Gastrocnemius medialis (tissue), 4 donors: Measurements from ENCODE around the gene MARCHF4. TPM values are rescaled to one million over a fixed set of nuclear protein-coding genes. Genes with fewer than 3 reads are reported as not detected.

Experiments used
- ATAC-seq, 2 donors: fragments of 150-250 bp; one replicate each; pipeline ENCODE4 v1.9.1; 2016
- DNase-seq, 2 donors: peaks; one replicate each; pipeline ENCODE4 v3.0.0-alpha.2; 2019
- H3K27ac ChIP-seq, 4 donors: fragments of 200-600 bp; sonication (generic); 1 replicate in 1 of 4; 2 replicates in 3 of 4; pipeline ENCODE4 v1.5.1; 2016 to 2018; ENCODE audit warnings: mild to moderate bottlenecking in 2 of 4, moderate library complexity in 1 of 4
- H3K27me3 ChIP-seq, 3 donors: fragments of 200-600 bp; sonication (generic) in 2 of 3; 1 replicate in 1 of 3; 2 replicates in 2 of 3; pipeline versions ENCODE4 v1.5.1 to v1.6.0; 2016 to 2019; ENCODE audit warnings: mild to moderate bottlenecking in 1 of 3, moderate library complexity in 1 of 3
- H3K36me3 ChIP-seq, 2 donors: fragments of 200-600 bp; sonication (generic) in 1 of 2; one replicate each; pipeline ENCODE4 v1.5.1; 2017 to 2018
- H3K4me1 ChIP-seq, 2 donors: fragments of 200-600 bp; sonication (generic) in 1 of 2; one replicate each; pipeline ENCODE4 v1.5.1; 2016 to 2017; ENCODE audit warnings: mild to moderate bottlenecking in 2 of 2
- H3K4me3 ChIP-seq, 4 donors: fragments of 200-600 bp; sonication (generic) in 3 of 4; 1 replicate in 1 of 4; 2 replicates in 3 of 4; pipeline ENCODE4 v1.5.1; 2016 to 2019; ENCODE audit warnings: mild to moderate bottlenecking in 2 of 4
- H3K9me3 ChIP-seq, 3 donors: fragments of 200-600 bp; sonication (generic) in 2 of 3; 1 replicate in 1 of 3; 2 replicates in 2 of 3; pipeline ENCODE4 v1.5.1; 2016 to 2019
- POLR2A ChIP-seq, 2 donors: fragments of 450-650 bp; IDR thresholded peaks; one replicate each; pipeline ENCODE4 v1.6.1; 2017; ENCODE audit warnings: antibody characterized with exemption in 2 of 2, mild to moderate bottlenecking in 2 of 2, moderate library complexity in 2 of 2
- in situ Hi-C, 4 donors: fragments of 200-750 bp; cut with MboI; loops; one replicate each; pipeline versions ENCODE4 v1.15.0 to v1.8.0; 2017; ENCODE audit warnings: low sequenced_read_pairs in 4 of 4
- intact Hi-C: fragments of 100-400 bp; cut with DNase I; formaldehyde crosslinking; loops from one replicate; pipeline ENCODE4 v1.15.1; 2023; ENCODE audit warnings: low total_unique reads
- total RNA-seq, 4 donors: library from RNA; depleted of rRNA; stranded (reverse); fragments of >200 nt; gene quantifications; one replicate each; pipeline versions ENCODE4 v1.1.0 to v1.2.3, GENCODE V29; 2016
- TF ChIP-seq, protein P1 (sequence below), 5 experiments: fragments of 450-650 bp in 3 of 5; fragments of 200-600 bp in 2 of 5; sonication (generic) in 2 of 5; IDR thresholded peaks in 4 of 5; conservative IDR thresholded peaks in 1 of 5; 1 replicate in 4 of 5; 2 replicates in 1 of 5; pipeline ENCODE4 v1.5.1; 2016 to 2019; ENCODE audit warnings: antibody characterized with exemption in 5 of 5, mild to moderate bottlenecking in 3 of 5, moderate library complexity in 3 of 5

Gene MARCHF4
- total RNA-seq, 4 donors from 2014 or later = not detected

DNA sequence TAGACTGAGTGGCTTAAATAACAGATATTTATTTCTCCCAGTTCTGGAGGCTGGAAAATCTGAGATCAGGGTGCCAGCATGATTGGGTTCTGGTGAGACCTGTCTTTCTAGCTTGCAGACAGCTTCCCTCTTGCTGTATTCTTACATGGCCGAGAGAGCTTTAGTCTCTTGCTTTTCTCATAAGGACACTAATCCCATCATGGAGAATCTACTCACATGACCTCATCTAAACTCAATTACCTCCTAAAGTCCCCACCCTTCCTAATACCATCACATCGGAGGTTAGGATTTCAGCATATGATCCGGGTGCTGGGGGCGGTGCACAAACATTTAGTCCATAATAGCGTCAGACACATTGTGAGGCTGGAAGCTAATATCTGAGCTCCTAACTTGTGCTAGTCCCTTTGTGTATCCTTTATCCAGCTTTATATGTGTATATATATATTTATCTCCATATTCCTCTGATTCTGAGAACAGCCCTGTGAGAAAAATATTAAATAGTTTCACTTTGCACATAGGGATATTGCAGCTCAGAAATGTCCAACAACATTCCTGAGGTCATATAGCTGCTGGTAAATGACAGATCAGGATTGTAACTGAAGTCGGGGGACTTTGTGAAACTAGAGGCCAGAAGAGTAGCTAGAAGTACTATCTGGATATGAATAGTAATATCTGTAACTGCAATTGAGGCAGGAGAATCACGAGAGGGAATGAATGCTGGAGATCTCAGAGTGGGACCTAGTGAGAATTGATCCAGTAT is 28.9 kb downstream of the MARCHF4 start:
- ATAC-seq (no peak), DNase-seq (no peak)
- in situ Hi-C loops (no loop called here), intact Hi-C loops (no loop called here)
- peaks cover 9 to 11% of the 10 kb centered on the region in 2 donors for H3K4me1 ChIP-seq
- H3K4me3 ChIP-seq = no peak overlapping the region
- no peak for TF ChIP-seq POLR2A (IDR thresholded peaks at IDR 0.05)
- TF ChIP-seq, protein P1, sequence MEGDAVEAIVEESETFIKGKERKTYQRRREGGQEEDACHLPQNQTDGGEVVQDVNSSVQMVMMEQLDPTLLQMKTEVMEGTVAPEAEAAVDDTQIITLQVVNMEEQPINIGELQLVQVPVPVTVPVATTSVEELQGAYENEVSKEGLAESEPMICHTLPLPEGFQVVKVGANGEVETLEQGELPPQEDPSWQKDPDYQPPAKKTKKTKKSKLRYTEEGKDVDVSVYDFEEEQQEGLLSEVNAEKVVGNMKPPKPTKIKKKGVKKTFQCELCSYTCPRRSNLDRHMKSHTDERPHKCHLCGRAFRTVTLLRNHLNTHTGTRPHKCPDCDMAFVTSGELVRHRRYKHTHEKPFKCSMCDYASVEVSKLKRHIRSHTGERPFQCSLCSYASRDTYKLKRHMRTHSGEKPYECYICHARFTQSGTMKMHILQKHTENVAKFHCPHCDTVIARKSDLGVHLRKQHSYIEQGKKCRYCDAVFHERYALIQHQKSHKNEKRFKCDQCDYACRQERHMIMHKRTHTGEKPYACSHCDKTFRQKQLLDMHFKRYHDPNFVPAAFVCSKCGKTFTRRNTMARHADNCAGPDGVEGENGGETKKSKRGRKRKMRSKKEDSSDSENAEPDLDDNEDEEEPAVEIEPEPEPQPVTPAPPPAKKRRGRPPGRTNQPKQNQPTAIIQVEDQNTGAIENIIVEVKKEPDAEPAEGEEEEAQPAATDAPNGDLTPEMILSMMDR (IDR thresholded peaks at IDR 0.05 in 4 of 5, conservative IDR thresholded peaks at IDR 0.05 in 1 of 5) = no peak
- H3K27ac ChIP-seq = no peak overlapping the region
- H3K36me3 ChIP-seq = no peaks in the 10 kb centered on the region
- H3K27me3 ChIP-seq = no peaks in the 10 kb centered on the region
- no peaks in the 10 kb centered on the region for H3K9me3 ChIP-seq

DNA sequence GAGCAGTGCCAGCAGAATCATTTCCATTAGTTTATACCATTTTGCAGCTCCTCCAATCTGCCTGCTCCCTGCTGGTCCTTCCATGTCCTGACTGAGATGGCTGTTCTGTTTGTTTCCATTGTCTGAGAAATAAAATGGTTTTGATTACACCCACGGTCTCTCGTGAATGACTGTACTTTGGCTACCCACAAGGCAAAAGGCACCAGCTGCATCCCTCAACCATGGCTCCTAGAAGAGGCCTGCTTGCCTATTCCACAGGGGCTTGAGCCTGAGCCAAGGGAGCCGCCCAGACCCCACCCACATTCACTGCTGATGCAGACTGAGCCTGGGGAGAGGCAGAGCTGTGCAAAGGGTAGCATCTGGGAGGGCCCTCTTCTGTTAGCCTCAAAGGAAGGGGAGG is 31.2 kb downstream of the MARCHF4 start:
- intact Hi-C loops = no loop called here

GRCh38 chr2:216340280-216340631 is 32.0 kb downstream of the MARCHF4 start:
- intact Hi-C loops (no loop called here), in situ Hi-C loops (no loop called here)
- Histone ChIP-seq H3K27ac (no peak overlapping the region), H3K36me3 (no peaks in the 10 kb centered on the region), H3K4me3 (no peak overlapping the region), H3K9me3 (no peaks in the 10 kb centered on the region), H3K27me3 (no peaks in the 10 kb centered on the region), H3K4me1 (peaks cover 9 to 11% of the 10 kb centered on the region in 2 donors)
- TF ChIP-seq POLR2A (IDR thresholded peaks at IDR 0.05) = no peak
- TF ChIP-seq, protein P1 (IDR thresholded peaks at IDR 0.05 in 4 of 5, conservative IDR thresholded peaks at IDR 0.05 in 1 of 5) = no peak
- DNase-seq (no peak), ATAC-seq (no peak)

More for the DNA sequence above, 31.2 kb downstream of the MARCHF4 start:
- in situ Hi-C loops = no loop called here
- Histone ChIP-seq H3K4me1 (peaks cover 9 to 11% of the 10 kb centered on the region in 2 donors), H3K9me3 (no peaks in the 10 kb centered on the region), H3K27ac (no peak overlapping the region), H3K36me3 (no peaks in the 10 kb centered on the region), H3K27me3 (no peaks in the 10 kb centered on the region), H3K4me3 (no peak overlapping the region)
- no peak for TF ChIP-seq POLR2A (IDR thresholded peaks at IDR 0.05)
- TF ChIP-seq, protein P1 (IDR thresholded peaks at IDR 0.05 in 4 of 5, conservative IDR thresholded peaks at IDR 0.05 in 1 of 5) = no peak
- ATAC-seq = no peak
- no peak for DNase-seq

- Histone ChIP-seq H3K4me3 (no peak overlapping the region), H3K4me1 (peaks cover 9 to 11% of the 10 kb centered on the region in 2 donors), H3K9me3 (no peaks in the 10 kb centered on the region), H3K27ac (no peak overlapping the region), H3K27me3 (no peaks in the 10 kb centered on the region), H3K36me3 (no peaks in the 10 kb centered on the region)
- TF ChIP-seq, protein P1 (IDR thresholded peaks at IDR 0.05 in 4 of 5, conservative IDR thresholded peaks at IDR 0.05 in 1 of 5) = no peak
- TF ChIP-seq POLR2A (IDR thresholded peaks at IDR 0.05) = no peak
- in situ Hi-C loops (no loop called here), intact Hi-C loops (no loop called here)
- no peak for ATAC-seq
- DNase-seq = no peak
Observed at GRCh38 chr2:216339456-216340279, 32.6 kb downstream of the MARCHF4 start.
